H9 (cell line): ENCODE results near the gene PLD2. TPM values are rescaled to one million over a fixed set of nuclear protein-coding genes. Genes with fewer than 3 reads are reported as not detected.

ENCODE experiments used
- DNase-seq: peaks from one replicate; pipeline ENCODE4 v3.0.0-alpha.2; 2017
- H2AFZ ChIP-seq: one replicate; pipeline ENCODE4 v1.6.1; 2013; ENCODE audit warnings: mild to moderate bottlenecking, low read length, control low read depth, moderate library complexity
- H2AK5ac ChIP-seq: 2 replicates; pipeline ENCODE4 v1.6.1; 2013; ENCODE audit warnings: low read length, control low read depth, mixed read lengths; ENCODE audit not compliant: insufficient read length
- H2BK120ac ChIP-seq: one replicate; pipeline ENCODE4 v1.6.1; 2013; ENCODE audit warnings: low read depth, mild to moderate bottlenecking, low read length, control low read depth, inconsistent platforms; ENCODE audit not compliant: poor library complexity, severe bottlenecking
- H2BK12ac ChIP-seq: 2 replicates; pipeline ENCODE4 v1.6.1; 2013; ENCODE audit warnings: low read length, control low read depth, mixed read lengths, low read depth; ENCODE audit not compliant: insufficient read length
- H2BK15ac ChIP-seq: 2 replicates; pipeline ENCODE4 v1.6.1; 2013; ENCODE audit warnings: low read depth, low read length, control low read depth
- H2BK20ac ChIP-seq: one replicate; pipeline ENCODE4 v1.6.1; 2013; ENCODE audit warnings: low read depth, mild to moderate bottlenecking, low read length, control low read depth, inconsistent platforms; ENCODE audit not compliant: poor library complexity, severe bottlenecking
- H2BK5ac ChIP-seq: 2 replicates; pipeline ENCODE4 v1.6.1; 2013; ENCODE audit warnings: low read length, control low read depth, mixed read lengths; ENCODE audit not compliant: insufficient read length
- H3K14ac ChIP-seq: 2 replicates; pipeline ENCODE4 v1.6.1; 2013; ENCODE audit warnings: low read length, control low read depth; ENCODE audit not compliant: insufficient read depth
- H3K18ac ChIP-seq: 2 replicates; pipeline ENCODE4 v1.6.1; 2013; ENCODE audit warnings: low read depth, mild to moderate bottlenecking, mixed read lengths, low read length, control low read depth; ENCODE audit not compliant: insufficient read length
- H3K23ac ChIP-seq: 2 replicates; pipeline ENCODE4 v1.6.1; 2013; ENCODE audit warnings: low read length, control low read depth, mixed read lengths, low read depth; ENCODE audit not compliant: insufficient read length
- H3K23me2 ChIP-seq: 2 replicates; pipeline ENCODE4 v1.6.1; 2013; ENCODE audit warnings: low read depth, mild to moderate bottlenecking, mixed read lengths, low read length, control low read depth; ENCODE audit not compliant: insufficient read length, poor library complexity, severe bottlenecking
- H3K27ac ChIP-seq: 2 replicates; pipeline ENCODE4 v1.5.1; 2013; ENCODE audit warnings: low read length, control low read depth, mixed read lengths, low read depth; ENCODE audit not compliant: insufficient read length
- H3K27me3 ChIP-seq: 2 replicates; pipeline ENCODE4 v1.6.1; 2013; ENCODE audit warnings: low read length, control low read depth, inconsistent platforms; ENCODE audit not compliant: insufficient read depth
- H3K4ac ChIP-seq: 2 replicates; pipeline ENCODE4 v1.6.1; 2013; ENCODE audit warnings: low read depth, mild to moderate bottlenecking, control low read depth, inconsistent platforms, low read length, moderate library complexity
- H3K4me1 ChIP-seq: 2 replicates; pipeline ENCODE4 v1.6.1; 2013; ENCODE audit warnings: low read length, control low read depth, inconsistent platforms; ENCODE audit not compliant: insufficient read depth
- H3K4me2 ChIP-seq: 2 replicates; pipeline ENCODE4 v1.6.1; 2013; ENCODE audit warnings: low read length, control low read depth, mixed read lengths; ENCODE audit not compliant: insufficient read length, insufficient read depth
- H3K56ac ChIP-seq: 2 replicates; pipeline ENCODE4 v1.6.1; 2013; ENCODE audit warnings: low read depth, mild to moderate bottlenecking, mixed read lengths, low read length, control low read depth; ENCODE audit not compliant: insufficient read length
- H3K79me1 ChIP-seq: 2 replicates; pipeline ENCODE4 v1.6.1; 2013; ENCODE audit warnings: low read depth, mild to moderate bottlenecking, moderate library complexity, low read length, control low read depth, inconsistent platforms; ENCODE audit not compliant: insufficient read depth, poor library complexity, severe bottlenecking
- H3K79me2 ChIP-seq: 2 replicates; pipeline ENCODE4 v1.6.1; 2013; ENCODE audit warnings: low read length, control low read depth, inconsistent platforms; ENCODE audit not compliant: insufficient read depth
- H3K9ac ChIP-seq: 2 replicates; pipeline ENCODE4 v1.6.1; 2013; ENCODE audit warnings: low read length, control low read depth, mixed read lengths; ENCODE audit not compliant: insufficient read length; ENCODE audit errors: extremely low read depth
- H3K9me3 ChIP-seq: one replicate; pipeline ENCODE4 v1.6.1; 2013; ENCODE audit warnings: low read depth, low read length, inconsistent platforms; ENCODE audit not compliant: control insufficient read depth
- H3T11ph ChIP-seq: one replicate; pipeline ENCODE4 v1.6.1; 2013; ENCODE audit warnings: mild to moderate bottlenecking, low read length, control low read depth, inconsistent platforms
- H4K20me1 ChIP-seq: one replicate; pipeline ENCODE4 v1.6.1; 2013; ENCODE audit not compliant: control insufficient read depth, insufficient read length, insufficient read depth
- H4K5ac ChIP-seq: 2 replicates; pipeline ENCODE4 v1.6.1; 2013; ENCODE audit warnings: low read depth, mild to moderate bottlenecking, mixed read lengths, low read length, control low read depth; ENCODE audit not compliant: insufficient read length
- H4K8ac ChIP-seq: replicated peaks from 2 replicates; pipeline ENCODE4 v1.6.1; 2013; ENCODE audit warnings: low read length, control low read depth, mixed read lengths, low read depth; ENCODE audit not compliant: insufficient read length
- H4K91ac ChIP-seq: 2 replicates; pipeline ENCODE4 v1.6.1; 2013; ENCODE audit warnings: low read depth, mild to moderate bottlenecking, moderate library complexity, mixed read lengths, low read length, control low read depth; ENCODE audit not compliant: insufficient read length
- H3K27ac Mint-ChIP-seq, 3 experiments: 2 replicates in 2 of 3; 3 replicates in 1 of 3; pipeline ENCODE4 v1.8.0; 2020 to 2021; ENCODE audit warnings: mixed read lengths in 3 of 3, mild to moderate bottlenecking in 1 of 3, moderate library complexity in 1 of 3
- H3K27me3 Mint-ChIP-seq: 2 replicates; pipeline ENCODE4 v1.8.0; 2021; ENCODE audit warnings: low read depth, mild to moderate bottlenecking, moderate library complexity, mixed read lengths
- H3K36me3 Mint-ChIP-seq, 3 experiments: 2 replicates in 2 of 3; 3 replicates in 1 of 3; pipeline ENCODE4 v1.8.0; 2020 to 2021; ENCODE audit warnings: low read depth in 3 of 3, mixed read lengths in 3 of 3; ENCODE audit not compliant: insufficient read depth in 1 of 3
- H3K4me1 Mint-ChIP-seq, 2 experiments: 2 replicates each; pipeline ENCODE4 v1.8.0; 2020; ENCODE audit warnings: mixed read lengths in 2 of 2
- H3K4me3 Mint-ChIP-seq, 2 experiments: 2 replicates in 1 of 2; 3 replicates in 1 of 2; pipeline ENCODE4 v1.8.0; 2020 to 2021; ENCODE audit warnings: mild to moderate bottlenecking in 2 of 2, mixed read lengths in 2 of 2, moderate library complexity in 1 of 2
- H3K9me3 Mint-ChIP-seq, 2 experiments: 2 replicates in 1 of 2; 3 replicates in 1 of 2; pipeline ENCODE4 v1.8.0; 2020; ENCODE audit warnings: mild to moderate bottlenecking in 2 of 2, mixed read lengths in 2 of 2, moderate library complexity in 1 of 2
- CTCF ChIP-seq: fragments of 200-600 bp; sonication (generic); conservative IDR thresholded peaks from 3 replicates; pipeline ENCODE4 v1.8.0; 2021; ENCODE audit warnings: antibody characterized with exemption, mild to moderate bottlenecking
- WGBS: extraction: QIAGEN DNeasy Blood & Tissue Kit; methylation state at CpG from one replicate; pipeline ENCODE4 v1.1.7; 2013; ENCODE audit warnings: missing lambda C conversion rate, low lambda C conversion rate, mixed read lengths; ENCODE audit not compliant: insufficient read length; ENCODE audit errors: extremely low coverage; 5-methylcytosine and 5-hydroxymethylcytosine counted together
- total RNA-seq: library from RNA; stranded (reverse); gene quantifications from 2 replicates; pipeline ENCODE4 v1.2.1, GENCODE V29; 2021

The PLD2 gene
- total RNA-seq, 1 experiment from 2014 or later = 63.3 TPM

GRCh38 chr17:4788807-4789700 lies 17.9 kb upstream of the PLD2 start, which contains the start of gene GLTPD2:
TSS of gene GLTPD2 (plus strand) at chr17:4788964. CDS start at chr17:4789012, 48 bp downstream.
- no peak within 1 kb of the TSS for H2AFZ ChIP-seq
- peaks cover 46% of the 10 kb centered on the region for H3K27me3 ChIP-seq
- H3T11ph ChIP-seq = no peak within 1 kb of the TSS
- H2BK120ac ChIP-seq = no peak within 1 kb of the TSS
- Mint-ChIP-seq H3K36me3 (no peaks in the 10 kb centered on the region; a peak in 1 of 7 replicates), H3K27ac (no peak within 1 kb of the TSS), H3K4me1 (peaks cover 27 to 35% of the 10 kb centered on the region in 2 experiments), H3K9me3 (no peaks in the 10 kb centered on the region; a peak in 1 of 5 replicates), H3K4me3 (peak within 1 kb of the TSS; percentile 70 to 87), H3K27me3 (peaks cover 81% of the 10 kb centered on the region)
- no peak within 1 kb of the TSS for H3K9ac ChIP-seq
- H3K23me2 ChIP-seq = peaks cover 17% of the 10 kb centered on the region
- no peak within 1 kb of the TSS for H4K5ac ChIP-seq
- no peak within 1 kb of the TSS for H3K56ac ChIP-seq
- peak within 1 kb of the TSS; percentile 47 for H3K4me2 ChIP-seq
- no peaks in the 10 kb centered on the region for H3K9me3 ChIP-seq
- no peak within 1 kb of the TSS for H2BK20ac ChIP-seq
- H3K79me2 ChIP-seq = no peaks in the 10 kb centered on the region
- no CpG with 5 or more reads among the region's 62 CpGs for WGBS
- H4K20me1 ChIP-seq = peaks cover 3% of the 10 kb centered on the region
- no peak within 1 kb of the TSS for H2AK5ac ChIP-seq
- no peak within 1 kb of the TSS for H3K4ac ChIP-seq
- H3K27ac ChIP-seq = no peak within 1 kb of the TSS
- H3K18ac ChIP-seq = no peak within 1 kb of the TSS
- no peak within 1 kb of the TSS for H4K8ac ChIP-seq
- H3K23ac ChIP-seq = no peak within 1 kb of the TSS
- no peak within 1 kb of the TSS for H2BK5ac ChIP-seq
- H3K14ac ChIP-seq = no peak within 1 kb of the TSS; the same call in 1 of the 2 replicates
- TF ChIP-seq CTCF = no peak
- DNase-seq = peak; percentile 56
- peak within 1 kb of the TSS; percentile 25 for H2BK12ac ChIP-seq
- peaks cover 2% of the 10 kb centered on the region; the same call in 1 of the 2 replicates for H3K4me1 ChIP-seq
- H2BK15ac ChIP-seq = no peak within 1 kb of the TSS
- peak within 1 kb of the TSS; percentile 61 for H4K91ac ChIP-seq
- H3K79me1 ChIP-seq = no peaks in the 10 kb centered on the region
